RWPE1 (cell line): ENCODE results near the gene MBP.

ENCODE experiments used
- CTCF ChIA-PET: fragments of 350-600 bp; sonication (Branson Sonifier 250); formaldehyde crosslinking; extraction: SDS; loops from one replicate; lab custom pipeline; 2021; lab: Yijun Ruan, JAX
- POLR2A ChIA-PET: fragments of 400-600 bp; formaldehyde crosslinking; extraction: SDS; loops from one replicate; lab custom pipeline; 2020; ENCODE audit warnings: antibody characterized with exemption; ENCODE audit not compliant: low non-redundant PET; lab: Yijun Ruan, JAX
- DNase-seq: peaks from one replicate; pipeline ENCODE4 v3.0.0; 2012; ENCODE audit warnings: low spot score
- H3K27ac ChIP-seq: fragments of 450-650 bp; 2 replicates; pipeline ENCODE4 v1.5.1; 2017
- CTCF ChIP-seq: fragments of 450-650 bp; conservative IDR thresholded peaks from 2 replicates; pipeline ENCODE4 v1.5.1; 2017; ENCODE audit warnings: low read depth, mild to moderate bottlenecking

The MBP gene

GRCh38 chr18:77162580-77162979 lies 30.0 kb upstream of the MBP start:
- no peak for DNase-seq
- ChIA-PET CTCF (no interaction called here), POLR2A (no interaction called here)
- no peak for TF ChIP-seq CTCF
- H3K27ac ChIP-seq = no peak overlapping the region

DNA sequence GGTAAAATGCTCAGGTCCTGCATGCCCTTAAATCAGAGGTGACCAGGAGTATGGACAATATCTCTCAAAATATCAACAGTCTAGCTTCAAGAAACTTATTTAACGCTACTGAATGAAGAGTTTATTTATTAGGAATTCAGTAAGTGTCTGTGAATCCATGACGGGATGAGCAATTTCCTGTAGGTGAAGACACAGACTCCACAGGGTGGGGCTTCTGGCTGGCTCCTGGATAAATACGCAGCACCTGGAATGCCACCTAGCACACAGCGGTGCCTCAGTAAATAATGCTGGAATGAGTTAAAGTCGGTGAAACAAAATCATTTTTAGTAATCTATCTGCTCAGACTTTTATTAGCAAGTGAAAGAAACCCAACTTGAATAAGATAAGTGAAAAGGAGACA lies 29.4 kb upstream of the MBP start:
- ChIA-PET POLR2A (no interaction called here), CTCF (no interaction called here)
- DNase-seq = peak; percentile 33
- H3K27ac ChIP-seq = no peak overlapping the region
- no peak for TF ChIP-seq CTCF

GRCh38 chr18:77161383-77161782 lies 28.8 kb upstream of the MBP start:
- no peak for TF ChIP-seq CTCF
- POLR2A ChIA-PET = no interaction called here
- no peak for DNase-seq
- CTCF ChIA-PET = no interaction called here
- no peak overlapping the region for H3K27ac ChIP-seq

DNA sequence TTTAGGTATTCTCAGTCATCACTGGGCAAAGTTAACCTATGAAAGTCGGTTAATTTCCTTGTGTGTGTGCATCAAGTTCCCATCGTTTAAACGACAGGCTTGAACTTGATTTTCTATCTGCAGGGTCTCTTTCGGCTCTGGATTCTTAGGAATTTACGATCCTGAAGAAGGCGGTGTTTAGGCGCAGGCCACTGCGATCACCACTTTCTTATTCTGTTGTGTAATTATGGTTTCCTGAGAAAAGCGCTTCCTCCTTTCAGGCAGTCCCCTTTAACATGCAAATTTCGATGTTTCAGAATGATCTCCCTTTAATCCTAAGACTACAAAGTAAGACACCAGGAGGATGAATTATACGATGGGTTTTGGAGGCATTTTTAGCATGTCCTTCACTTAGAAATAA lies 27.9 kb upstream of the MBP start:
- TF ChIP-seq CTCF = no peak
- DNase-seq = no peak
- CTCF ChIA-PET = no interaction called here
- POLR2A ChIA-PET = no interaction called here
- H3K27ac ChIP-seq = no peak overlapping the region

- CTCF ChIA-PET = no interaction called here
- POLR2A ChIA-PET = no interaction called here
- H3K27ac ChIP-seq = no peak overlapping the region
- no peak for TF ChIP-seq CTCF
- no peak for DNase-seq
These were observed 24.7 kb upstream of the MBP start for GRCh38 chr18:77157312-77157711.

- no peak for DNase-seq
- TF ChIP-seq CTCF = no peak
- POLR2A ChIA-PET = no interaction called here
- H3K27ac ChIP-seq = no peak overlapping the region
- CTCF ChIA-PET = no interaction called here
These were observed 22.4 kb upstream of the MBP start for GRCh38 chr18:77155031-77155430.

GRCh38 chr18:77153404-77153803 lies 20.8 kb upstream of the MBP start:
- POLR2A ChIA-PET = no interaction called here
- no peak for TF ChIP-seq CTCF
- DNase-seq = no peak
- H3K27ac ChIP-seq = no peak overlapping the region
- CTCF ChIA-PET = interaction anchor here (1.4 kb wide), 1 partner anchor 557 kb away, joined by 3 read pairs; no protein-coding TSS in a partner anchor
